GM11168 (cell line): ENCODE measurements around the gene ITPRIPL1.

ENCODE experiments used
- in situ Hi-C: fragments of 300-500 bp; cut with MboI; formaldehyde crosslinking; loops from one replicate; pipeline ENCODE4 v1.12.0; 2022; ENCODE audit warnings: low sequenced_read_pairs; ENCODE audit not compliant: unreplicated experiment

The ITPRIPL1 gene

DNA sequence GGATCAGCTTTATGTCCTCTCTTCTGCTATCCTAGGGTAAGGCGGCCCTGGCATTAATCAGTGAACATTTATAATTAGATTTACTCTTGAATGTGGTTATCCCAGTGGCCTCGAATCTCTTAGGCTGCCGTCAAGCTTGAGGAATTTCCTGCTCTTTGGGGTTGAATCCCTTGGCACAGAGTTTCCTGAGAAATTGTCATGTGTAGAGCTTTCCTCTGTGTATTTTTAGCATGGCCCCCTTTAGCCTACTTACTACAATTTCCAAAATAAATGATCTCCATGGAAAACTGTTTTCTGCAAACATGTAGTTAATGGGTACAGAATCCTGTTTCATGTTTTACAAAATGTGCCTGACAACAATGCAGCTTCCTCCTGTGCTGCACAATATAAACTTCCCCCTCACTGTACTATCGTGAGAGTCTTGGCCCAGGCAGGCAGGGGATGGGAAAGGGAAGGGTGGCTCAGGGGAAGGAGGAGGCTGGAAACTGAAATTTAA is 28.5 kb downstream of the ITPRIPL1 start:
- in situ Hi-C loops = no loop called here

GRCh38 chr2:96354492-96354891 is 29.4 kb downstream of the ITPRIPL1 start:
- in situ Hi-C loops = no loop called here

GRCh38 chr2:96356889-96357288 is 31.8 kb downstream of the ITPRIPL1 start:
- in situ Hi-C loops = no loop called here

GRCh38 chr2:96359310-96359709 is 34.2 kb downstream of the ITPRIPL1 start:
- in situ Hi-C loops = no loop called here

DNA sequence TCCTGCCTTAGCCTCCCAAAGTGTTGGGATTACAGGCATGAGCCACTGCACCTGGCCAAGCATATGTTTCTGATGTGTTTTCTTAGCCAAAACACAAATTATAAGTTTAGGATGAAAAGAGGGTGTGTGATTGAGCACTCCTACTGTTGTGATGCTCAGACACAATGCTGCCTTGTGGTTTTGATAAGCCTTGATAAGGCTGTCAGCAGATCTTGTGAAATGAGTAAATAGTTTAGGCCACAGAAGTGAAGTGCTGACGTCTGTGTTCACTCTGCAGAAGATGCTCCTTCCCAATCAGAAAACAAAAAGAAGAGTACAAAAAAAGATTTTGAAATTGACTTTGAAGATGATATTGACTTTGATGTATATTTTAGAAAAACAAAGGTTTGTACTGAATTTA is 34.7 kb downstream of the ITPRIPL1 start:
- in situ Hi-C loops = no loop called here

DNA sequence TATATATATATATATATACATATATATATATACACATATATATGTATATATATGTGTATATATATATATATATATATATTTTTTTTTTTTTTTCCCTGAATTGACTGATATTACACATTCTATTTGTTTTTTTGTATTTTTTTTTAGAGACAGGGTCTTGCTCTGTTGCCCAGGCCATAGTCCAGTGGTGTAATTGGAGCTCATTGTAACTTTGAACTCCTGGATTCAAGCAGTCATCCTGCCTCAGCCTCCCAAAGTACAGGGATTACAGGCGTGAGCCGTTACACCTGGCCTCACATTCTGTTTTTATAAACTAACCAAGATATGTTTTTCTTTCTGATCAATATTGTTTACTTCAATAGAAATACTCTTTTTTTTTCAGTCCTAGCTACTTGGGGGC is 36.6 kb downstream of the ITPRIPL1 start:
- in situ Hi-C loops = no loop called here

GRCh38 chr2:96369186-96369585 is 44.1 kb downstream of the ITPRIPL1 start:
- in situ Hi-C loops = no loop called here

- in situ Hi-C loops = no loop called here
Measured at GRCh38 chr2:96374211-96374951, 49.3 kb downstream of the ITPRIPL1 start.
